Stimulated activated CD8-positive, alpha-beta memory T cell treated with anti-CD3 and anti-CD28 coated beads, Interleukin-2, amount 100 ng/mL, for 48 hours (primary cell): ENCODE results near the gene XPO4.

Experiments
- DNase-seq, 2 donors: peaks; one replicate each; pipeline ENCODE4 v3.0.0-alpha.2; 2020; ENCODE audit warnings: low read depth in 2 of 2

The XPO4 gene

GRCh38 chr13:20828539-20829364, 73.8 kb downstream of the XPO4 start:
- DNase-seq: no peak

- DNase-seq: no peak
These were observed 75.5 kb downstream of the XPO4 start for GRCh38 chr13:20826843-20827560.

GRCh38 chr13:20826301-20826700, 76.2 kb downstream of the XPO4 start:
- no peak for DNase-seq

GRCh38 chr13:20825477-20825875, 77.1 kb downstream of the XPO4 start:
- no peak for DNase-seq

GRCh38 chr13:20824762-20825476, 77.6 kb downstream of the XPO4 start:
- no peak for DNase-seq

GRCh38 chr13:20823071-20823470, 79.5 kb downstream of the XPO4 start:
- no peak for DNase-seq

GRCh38 chr13:20822406-20822805, 80.1 kb downstream of the XPO4 start:
- DNase-seq: no peak

- DNase-seq: no peak
These were observed 82.8 kb downstream of the XPO4 start for GRCh38 chr13:20819715-20820114.

- no peak for DNase-seq
These were observed 87.1 kb downstream of the XPO4 start for GRCh38 chr13:20815464-20815863.

GRCh38 chr13:20814224-20814910, 88.2 kb downstream of the XPO4 start:
- DNase-seq: no peak

- no peak for DNase-seq
These were observed 89.7 kb downstream of the XPO4 start for GRCh38 chr13:20812890-20813289.

GRCh38 chr13:20810808-20811207, 91.7 kb downstream of the XPO4 start:
- no peak for DNase-seq

GRCh38 chr13:20808874-20809273, 93.7 kb downstream of the XPO4 start:
- DNase-seq: no peak

- no peak for DNase-seq
These were observed 99.2 kb downstream of the XPO4 start for GRCh38 chr13:20803180-20803965.

- DNase-seq: no peak
These were observed 100.8 kb downstream of the XPO4 start for GRCh38 chr13:20801707-20802106.

GRCh38 chr13:20799726-20800416, 102.7 kb downstream of the XPO4 start:
- DNase-seq: no peak

- DNase-seq: no peak
These were observed 104.5 kb downstream of the XPO4 start for GRCh38 chr13:20798027-20798426.

GRCh38 chr13:20796791-20797508, 105.6 kb downstream of the XPO4 start:
- DNase-seq: no peak

GRCh38 chr13:20789665-20790064, 112.9 kb downstream of the XPO4 start:
- DNase-seq: no peak

- no peak for DNase-seq
These were observed 114.2 kb downstream of the XPO4 start for GRCh38 chr13:20788312-20788711.
